Skeletal muscle tissue (tissue), 4 donors: ENCODE data around the gene SMPD3. TPM values are rescaled to one million over a fixed set of nuclear protein-coding genes. Genes with fewer than 3 reads are reported as not detected.

Source experiments
- H3K27ac ChIP-seq: one replicate; pipeline ENCODE4 v1.7.0; 2013; ENCODE audit warnings: mild to moderate bottlenecking, low read depth, low read length, inconsistent platforms
- H3K27me3 ChIP-seq, 3 donors: one replicate each; pipeline ENCODE4 v1.7.0; 2013; ENCODE audit warnings: low read length in 3 of 3; ENCODE audit not compliant: control insufficient read depth in 3 of 3, insufficient read depth in 3 of 3
- H3K36me3 ChIP-seq, 3 donors: one replicate each; pipeline ENCODE4 v1.7.0; 2013; ENCODE audit warnings: low read length in 3 of 3; ENCODE audit not compliant: control insufficient read depth in 3 of 3, insufficient read depth in 3 of 3
- H3K4me1 ChIP-seq, 3 donors: one replicate each; pipeline ENCODE4 v1.7.0; 2013; ENCODE audit warnings: low read length in 3 of 3, mild to moderate bottlenecking in 3 of 3; ENCODE audit not compliant: control insufficient read depth in 3 of 3, insufficient read depth in 3 of 3
- H3K4me3 ChIP-seq, 3 donors: one replicate each; pipeline ENCODE4 v1.7.0; 2013; ENCODE audit warnings: low read length in 3 of 3
- H3K9ac ChIP-seq, 3 donors: one replicate each; pipeline ENCODE4 v1.7.0; 2013; ENCODE audit warnings: low read length in 3 of 3, mild to moderate bottlenecking in 3 of 3, moderate library complexity in 2 of 3, low read depth in 1 of 3
- H3K9me3 ChIP-seq, 3 donors: one replicate each; pipeline ENCODE4 v1.7.0; 2013; ENCODE audit warnings: low read length in 3 of 3; ENCODE audit not compliant: control insufficient read depth in 3 of 3
- total RNA-seq: library from RNA; depleted of rRNA; stranded (reverse); fragments of >200 nt; gene quantifications from one replicate; pipeline ENCODE4 v1.2.3, GENCODE V29; 2014
- donor health status: Osteomylitis.

The SMPD3 gene
- total RNA-seq, 1 donor from 2014 or later, result under 0.01 TPM

- Histone ChIP-seq H3K4me3 (no peak overlapping the region), H3K4me1 (peaks cover 2 to 10% (median 4%) of the 10 kb centered on the region in 3 donors), H3K9ac (no peak overlapping the region), H3K9me3 (no peaks in the 10 kb centered on the region), H3K27me3 (peaks cover 6 to 20% (median 6%) of the 10 kb centered on the region in 3 donors), H3K36me3 (no peaks in the 10 kb centered on the region), H3K27ac (no peak overlapping the region)
Measured at GRCh38 chr16:68412061-68412460, 36.2 kb downstream of the SMPD3 start.

GRCh38 chr16:68411086-68411485, 37.2 kb downstream of the SMPD3 start:
- Histone ChIP-seq H3K27ac (no peak overlapping the region), H3K9ac (no peak overlapping the region), H3K4me1 (peaks cover 0 to 4% (median 2%) of the 10 kb centered on the region in 3 donors), H3K36me3 (no peaks in the 10 kb centered on the region), H3K9me3 (no peaks in the 10 kb centered on the region), H3K27me3 (peaks cover 10 to 25% (median 15%) of the 10 kb centered on the region in 3 donors), H3K4me3 (no peak overlapping the region)

- Histone ChIP-seq H3K9ac (no peak overlapping the region), H3K4me3 (no peak overlapping the region), H3K4me1 (no peaks in the 10 kb centered on the region), H3K36me3 (no peaks in the 10 kb centered on the region), H3K27me3 (peaks cover 10 to 25% (median 15%) of the 10 kb centered on the region in 3 donors), H3K9me3 (no peaks in the 10 kb centered on the region), H3K27ac (no peak overlapping the region)
Measured at GRCh38 chr16:68408967-68409366, 39.3 kb downstream of the SMPD3 start.

DNA sequence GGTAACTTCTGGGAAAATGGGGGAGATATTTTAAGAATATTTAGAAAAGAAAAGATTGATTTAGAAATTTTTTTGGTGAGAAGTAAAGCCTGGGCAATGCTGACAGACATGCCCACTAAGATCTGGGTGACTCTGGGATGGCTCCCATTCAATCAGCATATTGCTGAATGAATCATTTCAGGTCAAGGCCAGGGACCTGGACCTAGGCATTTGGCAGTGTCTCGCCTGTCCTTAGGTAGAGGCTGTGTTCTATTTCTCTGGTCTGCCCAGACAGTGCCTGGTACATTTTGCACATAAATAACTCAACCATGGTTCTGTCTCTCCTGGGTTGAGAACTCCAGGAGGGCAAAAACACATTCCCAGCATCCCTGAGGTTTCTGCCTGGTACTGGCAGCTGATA, 39.9 kb downstream of the SMPD3 start:
- no peak overlapping the region for H3K4me3 ChIP-seq
- H3K4me1 ChIP-seq, result no peaks in the 10 kb centered on the region
- H3K27me3 ChIP-seq, result peaks cover 10 to 25% (median 15%) of the 10 kb centered on the region in 3 donors

DNA sequence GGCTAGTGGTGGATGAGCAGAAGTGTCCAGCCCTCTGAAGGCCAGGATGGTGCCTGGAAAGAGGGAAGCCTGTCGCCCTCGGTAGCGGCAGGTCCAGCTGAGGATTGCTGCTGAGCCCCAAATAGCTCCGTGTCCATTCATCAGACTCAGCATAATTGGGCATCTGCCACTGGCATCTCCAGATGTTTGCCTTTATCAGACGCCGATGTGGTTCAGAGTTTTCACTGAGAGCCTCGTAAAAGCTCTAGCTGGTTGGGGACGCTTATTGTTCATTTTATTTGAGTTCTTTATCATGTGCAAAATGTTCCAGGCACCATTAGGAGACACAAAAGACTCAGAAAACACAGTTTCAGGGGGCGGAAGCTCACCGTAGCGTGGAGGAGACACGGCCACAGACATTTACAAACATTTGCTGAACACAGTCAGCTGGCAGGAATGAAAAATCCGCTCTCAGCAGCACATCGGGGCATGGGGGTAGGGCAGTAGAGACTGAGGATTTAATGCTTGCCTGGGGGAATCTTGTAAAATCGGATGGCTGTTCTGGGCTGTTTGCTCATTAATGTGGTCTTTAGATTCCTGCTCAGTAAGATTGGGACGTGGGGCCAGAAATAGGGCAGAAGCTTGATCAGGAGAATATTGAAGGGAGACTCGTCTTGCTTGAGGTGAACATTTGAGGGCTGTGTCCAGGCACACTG, 41.7 kb downstream of the SMPD3 start:
- H3K9ac ChIP-seq, result no peak overlapping the region

More for the DNA sequence above, 39.9 kb downstream of the SMPD3 start:
- Histone ChIP-seq H3K9me3 (no peaks in the 10 kb centered on the region), H3K9ac (no peak overlapping the region), H3K27ac (no peak overlapping the region), H3K36me3 (no peaks in the 10 kb centered on the region)

GRCh38 chr16:68404736-68405345, 43.5 kb downstream of the SMPD3 start:
- no peaks in the 10 kb centered on the region for H3K36me3 ChIP-seq
- H3K27ac ChIP-seq, result no peak overlapping the region
- H3K4me1 ChIP-seq, result no peaks in the 10 kb centered on the region
- H3K4me3 ChIP-seq, result no peak overlapping the region
- no peak overlapping the region for H3K9ac ChIP-seq
- peaks cover 14 to 19% (median 15%) of the 10 kb centered on the region in 3 donors for H3K27me3 ChIP-seq
- no peaks in the 10 kb centered on the region for H3K9me3 ChIP-seq

More for the DNA sequence above, 41.7 kb downstream of the SMPD3 start:
- Histone ChIP-seq H3K36me3 (no peaks in the 10 kb centered on the region), H3K4me3 (no peak overlapping the region), H3K9me3 (no peaks in the 10 kb centered on the region), H3K27ac (no peak overlapping the region), H3K4me1 (no peaks in the 10 kb centered on the region), H3K27me3 (peaks cover 14 to 25% (median 15%) of the 10 kb centered on the region in 3 donors)

GRCh38 chr16:68403704-68404103, 44.6 kb downstream of the SMPD3 start:
- H3K4me3 ChIP-seq, result no peak overlapping the region
- H3K9ac ChIP-seq, result no peak overlapping the region
- H3K27me3 ChIP-seq, result peaks cover 11 to 16% (median 12%) of the 10 kb centered on the region in 3 donors
- no peaks in the 10 kb centered on the region for H3K36me3 ChIP-seq
- H3K4me1 ChIP-seq, result no peaks in the 10 kb centered on the region
- H3K27ac ChIP-seq, result no peak overlapping the region
- no peaks in the 10 kb centered on the region for H3K9me3 ChIP-seq

DNA sequence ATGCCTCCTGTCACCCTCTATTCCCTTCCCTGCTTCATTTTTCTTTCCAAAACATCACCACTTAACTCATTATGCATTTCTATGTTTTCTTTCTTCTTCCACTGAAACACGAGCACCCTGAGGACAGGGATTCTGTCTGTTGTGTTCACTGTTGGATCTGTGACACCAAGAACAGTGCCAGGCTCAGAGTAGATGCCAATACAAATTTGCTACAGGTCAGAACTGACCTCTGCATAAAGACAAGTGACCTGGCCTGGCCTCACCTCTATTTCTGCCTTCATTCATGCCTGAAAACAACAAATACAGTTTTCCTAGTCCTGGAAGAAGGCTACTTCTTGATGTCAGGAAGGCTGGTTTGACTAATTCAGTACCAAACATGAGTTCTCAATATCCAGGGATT, 45.1 kb downstream of the SMPD3 start:
- no peaks in the 10 kb centered on the region for H3K4me1 ChIP-seq
- peaks cover 9 to 13% (median 9%) of the 10 kb centered on the region in 3 donors for H3K27me3 ChIP-seq
- no peaks in the 10 kb centered on the region for H3K9me3 ChIP-seq
- no peak overlapping the region for H3K27ac ChIP-seq
- H3K36me3 ChIP-seq, result no peaks in the 10 kb centered on the region
- no peak overlapping the region for H3K4me3 ChIP-seq
- H3K9ac ChIP-seq, result no peak overlapping the region

DNA sequence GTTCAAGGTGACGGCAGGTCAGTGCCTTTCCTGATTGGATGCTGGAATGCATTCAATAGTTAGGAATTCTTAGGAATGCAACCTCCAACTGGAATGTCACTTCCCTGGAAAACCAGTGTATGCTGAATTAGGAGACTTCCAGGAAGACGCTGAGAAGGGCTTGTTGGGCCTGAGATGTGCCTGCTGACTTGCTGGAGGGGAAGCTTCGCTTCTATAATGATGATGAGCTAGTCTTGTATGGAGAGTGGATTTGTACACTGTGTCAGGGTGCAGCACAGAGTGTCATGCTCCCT, 45.6 kb downstream of the SMPD3 start:
- no peaks in the 10 kb centered on the region for H3K9me3 ChIP-seq
- no peak overlapping the region for H3K27ac ChIP-seq
- no peak overlapping the region for H3K4me3 ChIP-seq
- H3K4me1 ChIP-seq, result no peaks in the 10 kb centered on the region
- H3K27me3 ChIP-seq, result peaks cover 9 to 12% (median 10%) of the 10 kb centered on the region in 3 donors
- H3K9ac ChIP-seq, result no peak overlapping the region
- no peaks in the 10 kb centered on the region for H3K36me3 ChIP-seq

DNA sequence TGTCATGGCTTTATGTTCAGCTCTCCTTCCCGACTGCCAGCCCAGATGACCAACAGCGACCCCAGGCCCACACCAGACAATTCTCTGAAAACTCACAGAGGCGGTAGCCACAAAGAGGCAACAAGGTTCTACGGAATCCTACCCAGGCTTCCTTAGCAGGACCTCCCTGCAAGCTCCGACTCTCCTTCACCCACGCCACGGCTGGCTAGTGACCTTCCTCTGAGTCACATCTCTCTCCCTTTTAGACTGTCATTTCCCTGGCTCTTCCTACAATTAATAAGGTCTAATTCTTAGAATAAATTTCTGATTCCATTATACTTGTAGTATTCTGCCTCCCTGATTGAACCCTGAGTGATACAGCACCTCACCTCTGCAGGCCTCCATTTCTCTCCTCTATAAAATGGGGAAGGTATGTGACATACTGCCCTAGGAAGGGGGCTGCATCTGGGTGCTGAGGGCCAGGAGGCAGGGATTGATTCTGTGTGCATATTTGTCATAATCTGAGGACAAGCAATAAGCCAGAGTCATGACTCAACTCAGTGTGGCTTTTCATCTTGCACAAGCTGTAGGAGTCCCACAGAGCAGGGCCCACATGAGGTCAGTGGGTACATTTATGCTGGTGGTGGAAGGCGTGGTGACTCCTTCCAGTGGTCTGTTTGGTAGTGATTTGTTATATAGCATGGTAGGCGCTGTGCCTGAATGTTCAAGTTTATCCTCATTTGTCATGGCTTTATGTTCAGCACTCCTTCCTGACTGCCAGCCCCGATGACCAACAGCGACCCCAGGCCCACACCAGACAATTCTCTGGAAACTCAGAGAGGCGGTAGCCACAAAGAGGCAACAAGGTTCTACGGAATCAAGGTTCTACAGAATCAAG, 46.2 kb downstream of the SMPD3 start:
- Histone ChIP-seq H3K4me1 (no peaks in the 10 kb centered on the region), H3K27ac (no peak overlapping the region), H3K9ac (no peak overlapping the region), H3K4me3 (no peak overlapping the region), H3K27me3 (peaks cover 9 to 13% (median 10%) of the 10 kb centered on the region in 3 donors), H3K9me3 (no peaks in the 10 kb centered on the region), H3K36me3 (no peaks in the 10 kb centered on the region)
